Mesendoderm (in vitro differentiated cells): ENCODE results near the gene CALM3.

Experiments
- DNase-seq: peaks from one replicate; pipeline ENCODE4 v3.0.0; 2013
- H2AK5ac ChIP-seq: 2 replicates; pipeline ENCODE4 v1.6.1; 2013; ENCODE audit warnings: low read length, inconsistent platforms
- H2BK120ac ChIP-seq: 2 replicates; pipeline ENCODE4 v1.6.1; 2013; ENCODE audit warnings: low read depth, mild to moderate bottlenecking, low read length, moderate library complexity, mixed read lengths
- H2BK15ac ChIP-seq: replicated peaks from 2 replicates; pipeline ENCODE4 v1.6.1; 2013; ENCODE audit warnings: low read depth, mild to moderate bottlenecking, moderate library complexity
- H2BK5ac ChIP-seq: 2 replicates; pipeline ENCODE4 v1.6.1; 2013; ENCODE audit warnings: low read length, inconsistent platforms
- H3K18ac ChIP-seq: 2 replicates; pipeline ENCODE4 v1.6.1; 2013; ENCODE audit warnings: mild to moderate bottlenecking, low read length, mixed read lengths
- H3K23ac ChIP-seq: one replicate; pipeline ENCODE4 v1.6.1; 2013; ENCODE audit warnings: low read length
- H3K27ac ChIP-seq: 2 replicates; pipeline ENCODE4 v1.5.1; 2013; ENCODE audit warnings: low read depth, mild to moderate bottlenecking, inconsistent platforms, low read length, moderate library complexity
- H3K27me3 ChIP-seq: 2 replicates; pipeline ENCODE4 v1.6.1; 2013; ENCODE audit warnings: low read length, control low read depth, mild to moderate bottlenecking, inconsistent platforms; ENCODE audit not compliant: insufficient read depth, poor library complexity
- H3K36me3 ChIP-seq: 2 replicates; pipeline ENCODE4 v1.6.1; 2013; ENCODE audit warnings: low read length, inconsistent platforms; ENCODE audit not compliant: control insufficient read depth, insufficient read depth
- H3K4ac ChIP-seq: one replicate; pipeline ENCODE4 v1.6.1; 2013; ENCODE audit warnings: low read depth, mild to moderate bottlenecking, low read length, moderate library complexity
- H3K4me1 ChIP-seq: 2 replicates; pipeline ENCODE4 v1.6.1; 2013; ENCODE audit warnings: low read depth, low read length, inconsistent platforms; ENCODE audit not compliant: control insufficient read depth
- H3K4me2 ChIP-seq: 2 replicates; pipeline ENCODE4 v1.6.1; 2013; ENCODE audit warnings: low read length
- H3K4me3 ChIP-seq: 2 replicates; pipeline ENCODE4 v1.5.1; 2013; ENCODE audit warnings: mild to moderate bottlenecking, low read length
- H3K56ac ChIP-seq: one replicate; pipeline ENCODE4 v1.6.1; 2013; ENCODE audit warnings: low read length
- H3K79me1 ChIP-seq: 2 replicates; pipeline ENCODE4 v1.6.1; 2013; ENCODE audit warnings: low read length, inconsistent platforms
- H3K79me2 ChIP-seq: 2 replicates; pipeline ENCODE4 v1.6.1; 2013; ENCODE audit warnings: mild to moderate bottlenecking, low read length; ENCODE audit not compliant: control insufficient read depth, insufficient read depth
- H3K9ac ChIP-seq: 2 replicates; pipeline ENCODE4 v1.6.1; 2013; ENCODE audit warnings: low read length, inconsistent platforms
- H4K5ac ChIP-seq: one replicate; pipeline ENCODE4 v1.6.1; 2013; ENCODE audit warnings: low read length
- H4K8ac ChIP-seq: one replicate; pipeline ENCODE4 v1.6.1; 2013; ENCODE audit warnings: low read depth, mild to moderate bottlenecking, control low read depth, low read length, moderate library complexity
- WGBS: extraction: QIAGEN DNeasy Blood & Tissue Kit; methylation state at CpG from one replicate; pipeline ENCODE4 v1.1.7; 2013; ENCODE audit warnings: low lambda C conversion rate, missing lambda C conversion rate; ENCODE audit not compliant: insufficient coverage; ENCODE audit errors: extremely low coverage; 5-methylcytosine and 5-hydroxymethylcytosine counted together

Gene CALM3

GRCh38 chr19:46578450-46578849 is 22.7 kb upstream of the CALM3 start:
- no peak overlapping the region for H4K8ac ChIP-seq
- no peak overlapping the region for H2BK5ac ChIP-seq
- H3K27me3 ChIP-seq: no peaks in the 10 kb centered on the region
- H3K56ac ChIP-seq: no peak overlapping the region
- WGBS: no CpG with 5 or more reads among the region's 4 CpGs
- no peak overlapping the region for H4K5ac ChIP-seq
- H3K23ac ChIP-seq: no peak overlapping the region
- no peak overlapping the region for H3K4me2 ChIP-seq
- no peaks in the 10 kb centered on the region for H3K36me3 ChIP-seq
- H2BK15ac ChIP-seq: no peak overlapping the region
- no peaks in the 10 kb centered on the region for H3K79me1 ChIP-seq
- DNase-seq: no peak
- H3K4me3 ChIP-seq: no peak overlapping the region
- H2BK120ac ChIP-seq: no peak overlapping the region
- peaks cover 7% of the 10 kb centered on the region for H3K4me1 ChIP-seq
- no peaks in the 10 kb centered on the region for H3K79me2 ChIP-seq
- H3K18ac ChIP-seq: no peak overlapping the region
- no peak overlapping the region for H3K27ac ChIP-seq
- no peak overlapping the region for H3K4ac ChIP-seq
- H3K9ac ChIP-seq: no peak overlapping the region
- H2AK5ac ChIP-seq: no peak overlapping the region

GRCh38 chr19:46579361-46579879 is 21.7 kb upstream of the CALM3 start:
- Histone ChIP-seq H3K23ac (no peak overlapping the region), H2BK15ac (no peak overlapping the region), H3K79me2 (no peaks in the 10 kb centered on the region), H2AK5ac (no peak overlapping the region), H3K36me3 (no peaks in the 10 kb centered on the region), H3K4me1 (peaks cover 3% of the 10 kb centered on the region), H3K9ac (no peak overlapping the region), H3K56ac (no peak overlapping the region), H2BK5ac (no peak overlapping the region), H3K18ac (no peak overlapping the region), H3K4ac (no peak overlapping the region), H2BK120ac (no peak overlapping the region), H4K8ac (no peak overlapping the region), H3K4me2 (no peak overlapping the region), H4K5ac (no peak overlapping the region), H3K27me3 (no peaks in the 10 kb centered on the region), H3K79me1 (no peaks in the 10 kb centered on the region), H3K27ac (no peak overlapping the region), H3K4me3 (no peak overlapping the region)
- no CpG with 5 or more reads among the region's 8 CpGs for WGBS
- DNase-seq: peak; percentile 59

- H3K79me1 ChIP-seq: no peaks in the 10 kb centered on the region
- H3K56ac ChIP-seq: no peak overlapping the region
- no peak overlapping the region for H3K18ac ChIP-seq
- no peak overlapping the region for H2BK120ac ChIP-seq
- H4K5ac ChIP-seq: no peak overlapping the region
- H3K4me1 ChIP-seq: peaks cover 3% of the 10 kb centered on the region
- no peak overlapping the region for H3K27ac ChIP-seq
- DNase-seq: no peak
- no peak overlapping the region for H2BK15ac ChIP-seq
- no peak overlapping the region for H3K4ac ChIP-seq
- no peaks in the 10 kb centered on the region for H3K79me2 ChIP-seq
- no peaks in the 10 kb centered on the region for H3K27me3 ChIP-seq
- no CpG with 5 or more reads among the region's 2 CpGs for WGBS
- H2AK5ac ChIP-seq: no peak overlapping the region
- no peaks in the 10 kb centered on the region for H3K36me3 ChIP-seq
- H3K4me2 ChIP-seq: no peak overlapping the region
- no peak overlapping the region for H3K23ac ChIP-seq
- no peak overlapping the region for H4K8ac ChIP-seq
- H3K4me3 ChIP-seq: no peak overlapping the region
- no peak overlapping the region for H2BK5ac ChIP-seq
- no peak overlapping the region for H3K9ac ChIP-seq
Measured at GRCh38 chr19:46580247-46580646, 20.9 kb upstream of the CALM3 start.

DNA sequence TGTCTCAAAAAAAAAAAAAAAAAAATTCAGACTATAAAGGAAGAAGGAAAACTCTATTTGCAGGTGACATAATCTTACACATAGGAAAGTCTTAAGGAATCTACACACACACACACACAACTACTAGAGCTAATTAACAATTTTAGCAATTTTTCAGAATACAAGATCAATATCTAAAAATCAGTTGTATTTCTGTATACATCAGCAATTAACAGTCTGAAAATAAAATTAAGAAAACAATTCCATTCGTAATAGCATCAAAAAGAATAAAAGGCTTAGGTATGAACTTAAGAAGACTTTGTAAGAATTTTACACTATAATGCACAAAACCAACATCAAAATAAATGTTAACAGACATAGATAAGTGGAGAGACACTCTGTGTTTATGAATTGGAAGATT is 15.6 kb upstream of the CALM3 start:
- Histone ChIP-seq H2BK15ac (no peak overlapping the region), H3K27ac (no peak overlapping the region), H2AK5ac (no peak overlapping the region), H3K9ac (no peak overlapping the region), H3K79me1 (no peaks in the 10 kb centered on the region), H4K5ac (no peak overlapping the region), H3K4ac (no peak overlapping the region), H3K23ac (no peak overlapping the region), H3K4me1 (peaks cover 6% of the 10 kb centered on the region), H3K4me2 (no peak overlapping the region), H3K27me3 (no peaks in the 10 kb centered on the region), H3K18ac (no peak overlapping the region), H2BK120ac (no peak overlapping the region), H3K4me3 (no peak overlapping the region), H2BK5ac (no peak overlapping the region), H3K56ac (no peak overlapping the region), H3K36me3 (no peaks in the 10 kb centered on the region), H3K79me2 (no peaks in the 10 kb centered on the region), H4K8ac (no peak overlapping the region)
- DNase-seq: no peak
- no CpG with 5 or more reads among the region's 1 CpG for WGBS

GRCh38 chr19:46586294-46586693 is 14.8 kb upstream of the CALM3 start:
- H3K4me2 ChIP-seq: no peak overlapping the region
- H3K23ac ChIP-seq: no peak overlapping the region
- no peak overlapping the region for H4K5ac ChIP-seq
- H2BK5ac ChIP-seq: no peak overlapping the region
- no peak overlapping the region for H3K4me3 ChIP-seq
- H3K18ac ChIP-seq: no peak overlapping the region
- H3K9ac ChIP-seq: no peak overlapping the region
- H2AK5ac ChIP-seq: no peak overlapping the region
- peaks cover 6% of the 10 kb centered on the region for H3K4me1 ChIP-seq
- no peak overlapping the region for H2BK15ac ChIP-seq
- no peaks in the 10 kb centered on the region for H3K27me3 ChIP-seq
- H3K56ac ChIP-seq: no peak overlapping the region
- no peak for DNase-seq
- H3K79me1 ChIP-seq: no peaks in the 10 kb centered on the region
- H3K79me2 ChIP-seq: no peaks in the 10 kb centered on the region
- no CpG with 5 or more reads among the region's 4 CpGs for WGBS
- no peak overlapping the region for H2BK120ac ChIP-seq
- no peak overlapping the region for H3K4ac ChIP-seq
- H4K8ac ChIP-seq: no peak overlapping the region
- no peaks in the 10 kb centered on the region for H3K36me3 ChIP-seq
- H3K27ac ChIP-seq: no peak overlapping the region

DNA sequence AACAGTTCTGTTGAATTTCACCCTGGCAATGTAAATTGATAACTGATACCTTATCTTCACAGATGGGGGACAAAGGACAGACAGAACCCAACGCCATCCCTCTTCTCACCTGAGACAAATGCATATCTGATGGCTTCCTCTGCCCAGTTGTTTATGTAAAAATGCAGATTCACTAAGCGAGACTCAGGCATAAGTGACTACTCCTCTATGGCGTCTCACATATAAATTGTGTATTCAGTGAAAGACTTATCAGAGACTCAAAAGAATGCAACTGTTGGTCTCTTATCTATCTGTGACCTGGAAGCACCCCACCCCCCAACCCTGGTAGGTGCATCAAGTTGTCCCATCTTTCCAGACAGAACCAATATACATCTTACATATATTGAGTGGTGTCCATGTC is 13.3 kb upstream of the CALM3 start:
- Histone ChIP-seq H3K27me3 (no peaks in the 10 kb centered on the region), H2AK5ac (no peak overlapping the region), H3K79me1 (no peaks in the 10 kb centered on the region), H4K5ac (no peak overlapping the region), H3K36me3 (no peaks in the 10 kb centered on the region), H3K18ac (no peak overlapping the region), H3K79me2 (no peaks in the 10 kb centered on the region), H3K4me2 (no peak overlapping the region), H2BK120ac (peak overlapping the region; percentile 74), H3K4me1 (peaks cover 6% of the 10 kb centered on the region), H3K4me3 (no peak overlapping the region), H3K23ac (no peak overlapping the region), H3K4ac (no peak overlapping the region), H3K9ac (no peak overlapping the region), H4K8ac (no peak overlapping the region), H3K27ac (peak overlapping the region; percentile 33), H2BK5ac (peak overlapping the region; percentile 65), H2BK15ac (no peak overlapping the region), H3K56ac (peak overlapping the region; percentile 17)
- no CpG with 5 or more reads among the region's 3 CpGs for whole genome bisulfite sequencing
- DNase-seq: peak; percentile 96
